ENCODE results near the gene SLC2A1. TPM values are rescaled to one million over a fixed set of nuclear protein-coding genes. Genes with fewer than 3 reads are reported as not detected.
A peak's percentile ranks its signal among the peaks of the same experiment; 100 is the strongest.
"Not testable (repeated sequence)": the region's sequence is repeated elsewhere in the genome, so short reads cannot be mapped to it uniquely, and the experiment has no call there.

SLC2A1 gene
- polyA plus RNA-seq, 1 experiment: 193 TPM

DNA sequence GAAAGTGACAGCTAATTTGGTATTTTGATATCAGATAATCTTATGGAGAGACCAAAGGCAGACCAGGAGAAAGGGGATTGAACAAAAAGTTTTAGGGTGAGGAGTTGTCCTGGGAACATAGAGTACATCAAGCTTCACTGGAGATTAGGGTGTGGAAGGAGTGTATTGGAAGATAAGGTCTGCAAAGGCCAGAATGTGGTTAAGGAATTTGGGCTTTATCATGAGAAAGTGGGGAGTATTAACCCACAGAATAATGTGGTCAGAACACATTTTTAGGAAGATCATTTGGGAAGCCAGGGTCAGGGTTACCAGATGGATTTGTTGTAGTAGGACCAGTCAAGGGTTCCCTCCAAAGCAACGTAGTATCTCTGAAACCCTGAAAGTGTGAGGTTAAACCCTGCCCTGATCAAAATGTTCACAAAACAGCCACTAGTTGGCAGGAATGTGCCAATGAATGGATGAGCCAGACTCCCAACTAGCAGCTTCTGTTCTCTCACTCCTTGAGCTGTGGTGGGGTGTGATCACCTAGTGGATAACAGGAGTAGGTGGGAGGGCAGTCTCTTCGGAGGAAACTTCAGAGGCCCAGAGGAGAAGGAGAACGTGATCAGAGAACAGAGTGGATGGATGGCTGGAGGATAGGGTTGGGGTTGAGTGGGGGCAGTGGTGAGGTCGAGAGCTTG is 35.8 kb downstream of the SLC2A1 start:
- Histone ChIP-seq H3K27me3 (ENCODE audit: control insufficient read depth, insufficient read depth, low read length) (no peaks in the 10 kb centered on the region), H3K36me3 (ENCODE audit: control insufficient read depth, insufficient read depth, low read length) (peaks cover 17% of the 10 kb centered on the region), H3K4me3 (ENCODE audit: low read depth, low read length) (no peak overlapping the region)
- CTCF ChIA-PET: interaction anchor here (0.5 to 15.4 kb wide), 33 partner anchors 9 to 304 kb away, joined by 3 to 474 read pairs (median 4); no protein-coding TSS in a partner anchor
- TF ChIP-seq, protein P1, sequence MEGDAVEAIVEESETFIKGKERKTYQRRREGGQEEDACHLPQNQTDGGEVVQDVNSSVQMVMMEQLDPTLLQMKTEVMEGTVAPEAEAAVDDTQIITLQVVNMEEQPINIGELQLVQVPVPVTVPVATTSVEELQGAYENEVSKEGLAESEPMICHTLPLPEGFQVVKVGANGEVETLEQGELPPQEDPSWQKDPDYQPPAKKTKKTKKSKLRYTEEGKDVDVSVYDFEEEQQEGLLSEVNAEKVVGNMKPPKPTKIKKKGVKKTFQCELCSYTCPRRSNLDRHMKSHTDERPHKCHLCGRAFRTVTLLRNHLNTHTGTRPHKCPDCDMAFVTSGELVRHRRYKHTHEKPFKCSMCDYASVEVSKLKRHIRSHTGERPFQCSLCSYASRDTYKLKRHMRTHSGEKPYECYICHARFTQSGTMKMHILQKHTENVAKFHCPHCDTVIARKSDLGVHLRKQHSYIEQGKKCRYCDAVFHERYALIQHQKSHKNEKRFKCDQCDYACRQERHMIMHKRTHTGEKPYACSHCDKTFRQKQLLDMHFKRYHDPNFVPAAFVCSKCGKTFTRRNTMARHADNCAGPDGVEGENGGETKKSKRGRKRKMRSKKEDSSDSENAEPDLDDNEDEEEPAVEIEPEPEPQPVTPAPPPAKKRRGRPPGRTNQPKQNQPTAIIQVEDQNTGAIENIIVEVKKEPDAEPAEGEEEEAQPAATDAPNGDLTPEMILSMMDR (IDR thresholded peaks at IDR 0.05; ENCODE audit: insufficient read depth, low read depth, low read length): peak; percentile 77
- POLR2A ChIA-PET: no interaction called here
- peak; percentile 12 for DNase-seq (ENCODE audit: low read depth)

DNA sequence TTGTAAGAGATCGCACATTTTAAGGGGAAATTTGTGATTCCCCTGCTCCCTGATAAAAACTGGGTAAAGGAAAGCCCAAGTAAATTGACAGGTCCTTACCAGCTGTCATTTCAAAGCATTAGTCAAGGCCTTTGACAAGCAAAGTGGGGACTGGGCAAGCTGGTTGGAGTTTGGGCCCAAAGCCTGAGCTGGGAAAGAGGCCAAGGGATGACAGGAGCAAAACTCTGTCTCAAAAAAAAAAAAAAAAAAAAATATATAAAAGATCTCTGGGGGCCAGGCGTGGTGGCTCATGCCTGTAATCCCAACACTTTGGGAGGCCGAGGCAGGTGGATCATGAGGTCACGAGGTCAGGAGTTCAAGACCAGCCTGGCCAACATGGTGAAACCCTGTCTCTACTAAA is 36.9 kb downstream of the SLC2A1 start:
- Histone ChIP-seq H3K4me3 (ENCODE audit: low read depth, low read length) (no peak overlapping the region), H3K27me3 (ENCODE audit: control insufficient read depth, insufficient read depth, low read length) (no peaks in the 10 kb centered on the region), H3K36me3 (ENCODE audit: control insufficient read depth, insufficient read depth, low read length) (peaks cover 7% of the 10 kb centered on the region)
- ChIA-PET CTCF (interaction anchor here (0.9 to 15.4 kb wide), 9 partner anchors 8 to 240 kb away, joined by 3 to 474 read pairs (median 8); no protein-coding TSS in a partner anchor), POLR2A (no interaction called here)
- TF ChIP-seq, protein P1 (IDR thresholded peaks at IDR 0.05; ENCODE audit: insufficient read depth, low read depth, low read length): no peak
- no peak for DNase-seq (ENCODE audit: low read depth)

DNA sequence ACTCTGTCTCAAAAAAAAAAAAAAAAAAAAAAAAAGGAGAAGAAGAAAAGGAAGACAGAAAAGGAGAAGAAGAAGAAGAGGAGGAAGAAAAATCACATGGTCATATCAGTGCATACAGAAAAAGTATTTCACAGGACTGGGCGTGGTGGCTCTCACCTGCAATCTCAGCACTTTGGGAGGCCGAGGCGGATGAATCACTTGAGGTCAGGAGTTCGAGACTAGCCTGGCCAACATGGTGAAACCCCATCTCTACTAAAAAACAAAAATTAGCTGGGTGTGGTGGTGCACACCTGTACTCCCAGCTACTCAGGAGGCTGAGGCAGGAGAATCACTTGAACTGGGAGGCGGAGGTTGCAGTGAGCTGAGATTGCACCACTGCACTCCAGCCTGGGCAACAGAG is 39.0 kb downstream of the SLC2A1 start:
- H3K36me3 ChIP-seq (ENCODE audit: control insufficient read depth, insufficient read depth, low read length); H3K27me3 ChIP-seq (ENCODE audit: control insufficient read depth, insufficient read depth, low read length); POLR2A ChIA-PET; H3K4me3 ChIP-seq (ENCODE audit: low read depth, low read length); DNase-seq (ENCODE audit: low read depth): not testable (repeated sequence)
- CTCF ChIA-PET: interaction anchor here (15.4 kb wide), 1 partner anchor 151 kb away, joined by 474 read pairs; no protein-coding TSS in a partner anchor

DNA sequence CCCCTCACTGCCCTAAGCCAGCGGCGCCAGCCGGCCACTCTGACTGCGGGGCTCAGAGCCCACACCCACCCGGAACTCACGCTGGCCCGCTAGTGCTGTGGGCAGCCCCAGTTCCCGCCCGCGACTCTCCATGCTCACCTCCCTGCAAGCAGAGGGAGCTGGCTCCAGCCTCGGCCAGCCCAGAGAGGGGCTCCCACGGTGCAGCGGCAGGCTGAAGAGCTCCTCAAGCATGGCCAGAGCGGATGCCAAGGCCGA is 41.5 kb downstream of the SLC2A1 start:
- TF ChIP-seq, protein P1 (IDR thresholded peaks at IDR 0.05; ENCODE audit: insufficient read depth, low read depth, low read length): no peak
- POLR2A ChIA-PET: no interaction called here
- CTCF ChIA-PET: interaction anchor here (2.2 to 15.4 kb wide), 2 partner anchors 139 to 154 kb away, joined by 5 to 474 read pairs; no protein-coding TSS in a partner anchor
- no peaks in the 10 kb centered on the region for H3K36me3 ChIP-seq (ENCODE audit: control insufficient read depth, insufficient read depth, low read length)
- no peak for DNase-seq (ENCODE audit: low read depth)
- H3K4me3 ChIP-seq (ENCODE audit: low read depth, low read length): no peak overlapping the region
- no peaks in the 10 kb centered on the region for H3K27me3 ChIP-seq (ENCODE audit: control insufficient read depth, insufficient read depth, low read length)

DNA sequence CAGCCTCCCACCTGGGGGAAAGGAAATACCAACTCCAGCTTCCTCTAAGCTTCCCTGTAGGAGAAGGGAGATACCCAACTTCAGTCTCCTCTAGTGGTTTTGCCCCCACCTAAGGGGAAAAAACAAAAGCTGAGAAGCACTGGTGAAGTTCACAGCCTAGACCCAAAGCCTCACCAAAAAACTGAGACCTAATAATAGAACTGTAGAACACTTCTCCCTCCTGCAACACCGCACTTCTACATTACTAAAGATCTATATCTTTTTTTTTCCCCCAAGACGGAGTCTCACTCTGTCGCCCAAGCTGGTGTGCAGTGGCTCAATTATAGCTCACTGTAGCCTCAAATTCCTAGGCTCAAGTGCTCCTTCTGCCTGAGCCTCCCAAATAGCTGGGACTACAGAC is 43.2 kb downstream of the SLC2A1 start:
- no peaks in the 10 kb centered on the region for H3K36me3 ChIP-seq (ENCODE audit: control insufficient read depth, insufficient read depth, low read length)
- DNase-seq (ENCODE audit: low read depth): no peak
- H3K4me3 ChIP-seq (ENCODE audit: low read depth, low read length): no peak overlapping the region
- ChIA-PET POLR2A (interaction anchor here (0.6 kb wide), 1 partner anchor 59 kb away, joined by 3 read pairs; no protein-coding TSS in a partner anchor), CTCF (interaction anchor here (0.7 to 15.4 kb wide), 6 partner anchors 8 to 155 kb away, joined by 3 to 474 read pairs (median 6); partner anchors contain the start of genes C1orf50 and P3H1)
- TF ChIP-seq, protein P1 (IDR thresholded peaks at IDR 0.05; ENCODE audit: insufficient read depth, low read depth, low read length): no peak
- no peaks in the 10 kb centered on the region for H3K27me3 ChIP-seq (ENCODE audit: control insufficient read depth, insufficient read depth, low read length)
